Spleen (tissue), 11 donors: Measurements from ENCODE around the gene G6PC2. TPM values are rescaled to one million over a fixed set of nuclear protein-coding genes. Genes with fewer than 3 reads are reported as not detected.

Experiments
- DNase-seq: peaks from one replicate; pipeline ENCODE4 v3.0.0-alpha.2; 2020
- H3K27ac ChIP-seq, 8 donors: fragments of 200-600 bp; sonication (generic) in 7 of 8; 1 replicate in 4 of 8; 2 replicates in 4 of 8; pipeline versions ENCODE4 v1.5.0 to v1.8.0; 2016 to 2021; ENCODE audit warnings: inconsistent platforms in 4 of 8, mild to moderate bottlenecking in 4 of 8, moderate library complexity in 1 of 8
- H3K27me3 ChIP-seq, 7 donors: fragments of 200-600 bp; sonication (generic) in 6 of 7; replicated peaks in 1 of 7; 1 replicate in 4 of 7; 2 replicates in 3 of 7; pipeline versions ENCODE4 v1.5.0 to v1.8.0; 2016 to 2021; ENCODE audit warnings: inconsistent platforms in 3 of 7, mild to moderate bottlenecking in 1 of 7
- H3K36me3 ChIP-seq, 6 donors: fragments of 200-600 bp; sonication (generic) in 5 of 6; 1 replicate in 4 of 6; 2 replicates in 2 of 6; pipeline versions ENCODE4 v1.5.0 to v1.8.0; 2016 to 2021; ENCODE audit warnings: inconsistent platforms in 2 of 6
- H3K4me1 ChIP-seq, 6 donors: fragments of 200-600 bp; sonication (generic) in 5 of 6; 1 replicate in 3 of 6; 2 replicates in 3 of 6; pipeline versions ENCODE4 v1.5.0 to v1.8.0; 2016 to 2021; ENCODE audit warnings: inconsistent platforms in 3 of 6
- H3K4me3 ChIP-seq, 8 donors: fragments of 200-600 bp; sonication (generic) in 7 of 8; 1 replicate in 4 of 8; 2 replicates in 4 of 8; pipeline versions ENCODE4 v1.5.0 to v1.8.0; 2016 to 2021; ENCODE audit warnings: inconsistent platforms in 4 of 8, mild to moderate bottlenecking in 4 of 8, moderate library complexity in 2 of 8
- H3K9me3 ChIP-seq, 8 donors: fragments of 200-600 bp; sonication (generic) in 7 of 8; 1 replicate in 4 of 8; 2 replicates in 4 of 8; pipeline versions ENCODE4 v1.5.0 to v1.8.0; 2016 to 2021; ENCODE audit warnings: inconsistent platforms in 4 of 8
- POLR2A ChIP-seq, 3 donors: fragments of 450-650 bp; IDR thresholded peaks; one replicate each; pipeline ENCODE4 v1.5.1; 2017; ENCODE audit warnings: antibody characterized with exemption in 3 of 3, mild to moderate bottlenecking in 1 of 3
- POLR2AphosphoS5 ChIP-seq, 3 donors: sonication (generic); formaldehyde crosslinking; IDR thresholded peaks; one replicate each; pipeline ENCODE4 v1.5.1; 2017; ENCODE audit warnings: antibody characterized with exemption in 3 of 3
- WGBS, 5 donors: extraction: QIAGEN DNeasy Blood & Tissue Kit in 3 of 5; methylation state at CpG; one replicate each; pipeline versions ENCODE4 v1.1.5 to v1.1.7; 2013 to 2018; 5-methylcytosine and 5-hydroxymethylcytosine counted together
- intact Hi-C: fragments of 100-400 bp; cut with DNase I; formaldehyde crosslinking; loops from one replicate; pipeline ENCODE4 v1.15.0; 2023; ENCODE audit warnings: low total_unique reads
- polyA plus RNA-seq, 3 donors: library from polyadenylated mRNA; stranded (reverse); fragments of 200-250 nt; gene quantifications; one replicate each; pipeline ENCODE4 v1.2.1, GENCODE V29; 2013
- total RNA-seq, 7 donors: library from RNA; depleted of rRNA in 3 of 7; stranded (reverse); fragments of >200 nt in 3 of 7; fragmentation: NEBNext Ultra II Directional in 4 of 7; extraction: Animal tissue kit (Norgen Biotek cat#: 25700) in 4 of 7; gene quantifications; one replicate each; pipeline versions ENCODE4 v1.1.0 to v1.2.1, GENCODE V29; 2016 to 2021
- TF ChIP-seq, protein P1 (sequence below), 11 experiments: fragments of 200-600 bp in 7 of 11; fragments of 450-650 bp in 4 of 11; sonication (generic) in 4 of 11; IDR thresholded peaks in 8 of 11; conservative IDR thresholded peaks in 3 of 11; 1 replicate in 7 of 11; 2 replicates in 4 of 11; pipeline versions ENCODE4 v1.4.0 to v1.8.0; 2016 to 2021; ENCODE audit warnings: antibody characterized with exemption in 11 of 11, inconsistent platforms in 4 of 11, mild to moderate bottlenecking in 1 of 11
- donor health status: healthy with polysubstance abuse.
- donor health status: DM: no; HTN: no; CAD: no; lungs with moderate emphysema.
- donor health status: DM: no; HTN: no; CAD: no.
- donor health status: Bipolar disorder and iron deficiency.
- donor health status: healthy.
- donor health status: DM: no; HTN: no; CAD: no.
- donor health status: DM: yes; HTN: yes; CAD: no.

G6PC2 gene
- total and polyA plus RNA-seq, 10 donors = not detected

DNA sequence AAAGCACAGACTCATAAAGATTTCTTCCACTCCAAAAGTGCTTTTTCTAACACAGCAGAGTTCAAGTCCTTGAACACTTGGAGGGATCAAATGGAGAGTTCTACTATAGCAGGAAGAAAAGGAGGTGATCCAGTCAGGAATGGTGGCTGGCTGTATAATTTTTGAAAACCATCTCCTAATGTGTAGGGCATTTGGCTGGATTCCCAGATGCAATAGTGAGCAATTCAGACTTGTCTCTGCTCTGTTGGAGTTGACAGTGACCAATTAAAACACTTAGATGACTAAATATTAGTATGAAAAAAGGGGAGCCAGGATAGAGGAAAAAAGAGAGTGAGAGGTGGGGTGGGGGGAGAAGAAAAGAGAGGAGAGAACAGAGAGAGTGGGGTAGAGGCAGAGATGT lies 5.3 kb upstream of the G6PC2 start:
- TF ChIP-seq POLR2A (IDR thresholded peaks at IDR 0.05) (no peak), POLR2AphosphoS5 (IDR thresholded peaks at IDR 0.05) (no peak)
- TF ChIP-seq, protein P1, sequence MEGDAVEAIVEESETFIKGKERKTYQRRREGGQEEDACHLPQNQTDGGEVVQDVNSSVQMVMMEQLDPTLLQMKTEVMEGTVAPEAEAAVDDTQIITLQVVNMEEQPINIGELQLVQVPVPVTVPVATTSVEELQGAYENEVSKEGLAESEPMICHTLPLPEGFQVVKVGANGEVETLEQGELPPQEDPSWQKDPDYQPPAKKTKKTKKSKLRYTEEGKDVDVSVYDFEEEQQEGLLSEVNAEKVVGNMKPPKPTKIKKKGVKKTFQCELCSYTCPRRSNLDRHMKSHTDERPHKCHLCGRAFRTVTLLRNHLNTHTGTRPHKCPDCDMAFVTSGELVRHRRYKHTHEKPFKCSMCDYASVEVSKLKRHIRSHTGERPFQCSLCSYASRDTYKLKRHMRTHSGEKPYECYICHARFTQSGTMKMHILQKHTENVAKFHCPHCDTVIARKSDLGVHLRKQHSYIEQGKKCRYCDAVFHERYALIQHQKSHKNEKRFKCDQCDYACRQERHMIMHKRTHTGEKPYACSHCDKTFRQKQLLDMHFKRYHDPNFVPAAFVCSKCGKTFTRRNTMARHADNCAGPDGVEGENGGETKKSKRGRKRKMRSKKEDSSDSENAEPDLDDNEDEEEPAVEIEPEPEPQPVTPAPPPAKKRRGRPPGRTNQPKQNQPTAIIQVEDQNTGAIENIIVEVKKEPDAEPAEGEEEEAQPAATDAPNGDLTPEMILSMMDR (IDR thresholded peaks at IDR 0.05 in 8 of 11, conservative IDR thresholded peaks at IDR 0.05 in 3 of 11) = no peak
- no peak for DNase-seq
- Histone ChIP-seq H3K36me3 (no peaks in the 10 kb centered on the region), H3K4me1 (peaks cover 0 to 2% (median under 1%) of the 10 kb centered on the region in 6 donors), H3K4me3 (no peak overlapping the region), H3K9me3 (no peaks in the 10 kb centered on the region), H3K27ac (no peak overlapping the region), H3K27me3 (no peaks in the 10 kb centered on the region)
- intact Hi-C loops = no loop called here

GRCh38 chr2:168896783-168897182 lies 4.3 kb upstream of the G6PC2 start:
- Histone ChIP-seq H3K4me3 (no peak overlapping the region), H3K9me3 (no peaks in the 10 kb centered on the region), H3K27ac (no peak overlapping the region), H3K4me1 (no peaks in the 10 kb centered on the region), H3K36me3 (no peaks in the 10 kb centered on the region), H3K27me3 (no peaks in the 10 kb centered on the region)
- no peak for TF ChIP-seq POLR2A (IDR thresholded peaks at IDR 0.05)
- TF ChIP-seq, protein P1 (IDR thresholded peaks at IDR 0.05 in 8 of 11, conservative IDR thresholded peaks at IDR 0.05 in 3 of 11) = no peak
- intact Hi-C loops = no loop called here
- 37 to 63% (median 57%) methylated on average over 4 of the region's 4 CpGs for WGBS, 5 donors
- DNase-seq = no peak

- H3K27ac ChIP-seq = no peak overlapping the region
- no peak for TF ChIP-seq POLR2A (IDR thresholded peaks at IDR 0.05)
- TF ChIP-seq, protein P1 (IDR thresholded peaks at IDR 0.05 in 8 of 11, conservative IDR thresholded peaks at IDR 0.05 in 3 of 11) = no peak
- TF ChIP-seq POLR2AphosphoS5 (IDR thresholded peaks at IDR 0.05) = no peak
- WGBS, 5 donors = 73 to 94% (median 80%) methylated on average over 1 of the region's 1 CpG
- DNase-seq = no peak
- H3K27me3 ChIP-seq = no peaks in the 10 kb centered on the region
- H3K9me3 ChIP-seq = no peaks in the 10 kb centered on the region
- intact Hi-C loops = no loop called here
- H3K4me3 ChIP-seq = no peak overlapping the region
- H3K4me1 ChIP-seq = no peaks in the 10 kb centered on the region
- no peaks in the 10 kb centered on the region for H3K36me3 ChIP-seq
Observed at GRCh38 chr2:168897449-168897848, 3.6 kb upstream of the G6PC2 start.

GRCh38 chr2:168903888-168904287 lies 2.8 kb downstream of the G6PC2 start:
- no peaks in the 10 kb centered on the region for H3K9me3 ChIP-seq
- WGBS, 5 donors = 90 to 97% (median 94%) methylated on average over 2 of the region's 2 CpGs
- H3K4me3 ChIP-seq = no peak overlapping the region
- no peaks in the 10 kb centered on the region for H3K36me3 ChIP-seq
- no peak overlapping the region for H3K27ac ChIP-seq
- no peak for DNase-seq
- no peaks in the 10 kb centered on the region for H3K4me1 ChIP-seq
- H3K27me3 ChIP-seq = peaks cover 0 to 14% (median 0%) of the 10 kb centered on the region in 7 donors
- intact Hi-C loops = no loop called here
- no peak for TF ChIP-seq POLR2AphosphoS5 (IDR thresholded peaks at IDR 0.05)
- TF ChIP-seq POLR2A (IDR thresholded peaks at IDR 0.05) = no peak
- TF ChIP-seq, protein P1 (IDR thresholded peaks at IDR 0.05 in 8 of 11, conservative IDR thresholded peaks at IDR 0.05 in 3 of 11) = no peak
